ENCODE measurements around the gene MIS18BP1.
"Not testable (repeated sequence)": the region's sequence is repeated elsewhere in the genome, so short reads cannot be mapped to it uniquely, and the experiment has no call there.

The MIS18BP1 gene

GRCh38 chr14:45253070-45253753 lies at the start of gene MIS18BP1:
TSS of gene MIS18BP1 (minus strand) at chr14:45253202. CDS start at chr14:45247286, 5,916 bp downstream.
- peak; percentile 92 to 94 for DNase-seq

- no peak for DNase-seq
Measured at GRCh38 chr14:45298423-45299117, 45.6 kb upstream of the MIS18BP1 start.

DNA sequence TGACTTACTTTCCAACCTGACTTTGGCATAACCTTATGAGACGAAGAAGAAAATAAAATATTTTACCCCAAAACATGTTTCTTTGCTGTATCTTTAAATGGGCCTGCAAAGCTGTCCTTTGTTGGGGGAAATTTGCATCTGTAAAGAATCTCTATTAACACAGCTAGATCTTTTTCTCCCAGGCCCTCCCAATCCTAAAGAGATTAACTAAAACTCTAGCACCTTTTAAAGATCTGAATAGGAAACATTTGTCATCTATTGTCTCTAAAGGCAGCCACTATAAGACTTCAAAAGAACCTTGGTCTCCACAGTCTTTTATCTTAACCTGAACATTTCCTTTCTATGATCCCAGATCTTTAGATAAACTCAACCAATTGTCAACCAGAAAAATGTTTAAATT lies 41.8 kb upstream of the MIS18BP1 start:
- DNase-seq = not testable (repeated sequence)

- no peak for DNase-seq
Measured at GRCh38 chr14:45290547-45290946, 37.5 kb upstream of the MIS18BP1 start.

DNA sequence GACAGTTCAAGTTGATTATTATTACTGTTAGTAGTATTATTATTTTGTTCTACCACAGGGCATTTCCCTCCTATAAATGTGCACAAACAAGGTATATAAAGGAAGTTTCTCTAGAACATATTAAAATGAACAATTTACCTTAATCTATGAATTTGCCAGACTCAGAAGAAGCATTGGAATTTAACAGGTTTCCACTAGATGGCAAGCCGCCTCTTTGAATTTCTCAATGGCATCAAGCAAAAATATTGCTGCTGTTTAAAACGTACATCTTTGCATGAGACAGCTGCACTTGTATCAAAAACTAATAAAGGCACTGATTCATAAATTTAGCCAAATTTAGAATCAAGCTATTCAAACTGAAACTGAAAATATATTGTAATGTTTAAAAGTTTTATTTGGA lies 34.6 kb upstream of the MIS18BP1 start:
- DNase-seq = no peak

GRCh38 chr14:45284802-45285201 lies 31.8 kb upstream of the MIS18BP1 start:
- DNase-seq = no peak

DNA sequence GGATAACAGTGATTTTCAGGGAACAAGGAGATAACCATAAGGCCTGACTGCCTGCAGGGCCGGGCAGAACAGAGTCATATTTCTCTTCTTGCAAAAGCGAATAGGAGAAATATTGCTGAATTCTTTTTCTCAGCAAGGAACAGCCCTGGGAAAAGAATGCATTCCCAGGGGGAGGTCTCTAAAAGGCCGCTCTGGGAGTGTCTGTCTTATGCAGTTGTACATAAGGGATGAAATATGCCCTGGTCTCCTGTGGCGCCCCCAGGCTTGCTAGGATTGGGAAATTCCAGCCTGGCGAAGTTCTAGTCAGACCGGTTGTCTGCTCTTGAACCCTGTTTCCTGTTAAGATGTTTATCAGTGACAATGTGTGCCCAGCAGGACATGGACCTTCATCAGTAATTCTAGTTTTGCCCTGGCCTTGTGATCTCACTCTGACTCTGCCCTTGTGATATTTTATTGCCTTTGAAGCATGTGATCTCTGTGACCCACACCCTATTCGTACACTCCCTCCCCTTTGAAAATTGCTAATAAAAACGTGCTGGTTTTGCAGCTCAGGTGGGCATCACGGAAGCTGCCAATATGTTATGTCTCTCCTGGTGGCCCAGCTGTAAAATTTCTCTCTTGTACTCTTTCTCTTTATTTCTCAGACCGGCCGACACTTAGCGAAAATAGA lies 28.9 kb upstream of the MIS18BP1 start:
- DNase-seq = not testable (repeated sequence)

GRCh38 chr14:45271858-45272537 lies 19.0 kb upstream of the MIS18BP1 start:
- no peak for DNase-seq

DNA sequence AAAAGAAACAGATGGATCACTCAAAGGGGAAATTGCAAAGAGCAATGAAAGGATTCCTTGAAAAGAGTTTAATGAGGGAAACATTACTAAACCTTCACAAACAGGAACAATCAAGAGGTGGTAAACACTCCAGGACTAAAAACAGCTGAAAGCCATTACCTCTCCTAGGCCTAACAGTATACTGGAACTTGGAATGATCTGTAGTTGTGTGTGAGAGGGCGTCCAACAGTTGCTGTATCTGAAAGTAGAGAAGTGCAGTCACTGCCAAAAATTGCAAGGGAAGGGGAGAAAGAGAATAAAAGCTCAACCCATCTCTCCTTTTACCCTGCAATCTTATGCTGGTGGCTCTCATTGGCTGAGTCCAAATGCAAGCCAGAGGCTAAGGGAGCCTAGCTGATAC lies 17.0 kb upstream of the MIS18BP1 start:
- DNase-seq = no peak

DNA sequence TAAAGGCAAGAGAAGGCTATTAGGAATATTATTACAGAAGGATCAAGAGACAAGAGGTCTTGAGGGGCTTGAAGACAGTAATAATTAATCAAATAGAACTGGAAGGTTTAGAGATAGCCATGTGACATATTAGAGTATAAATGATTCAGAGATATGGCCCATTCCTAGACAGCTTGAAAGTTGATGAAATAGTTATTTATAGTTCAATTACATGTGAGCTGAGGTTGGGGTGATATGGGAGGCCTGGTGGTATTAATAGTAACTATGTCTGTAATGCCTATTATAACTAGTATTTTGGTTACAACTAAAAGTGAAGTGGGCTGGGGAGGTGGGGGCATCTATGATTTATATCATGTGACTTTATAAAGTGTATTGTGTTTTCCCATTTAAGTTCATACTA lies 14.1 kb upstream of the MIS18BP1 start:
- DNase-seq = no peak

GRCh38 chr14:45262637-45263036 lies 9.6 kb upstream of the MIS18BP1 start:
- DNase-seq = no peak

GRCh38 chr14:45261209-45261608 lies 8.2 kb upstream of the MIS18BP1 start:
- no peak for DNase-seq

GRCh38 chr14:45258805-45259204 lies 5.8 kb upstream of the MIS18BP1 start:
- no peak for DNase-seq

GRCh38 chr14:45258073-45258472 lies 5.1 kb upstream of the MIS18BP1 start:
- no peak for DNase-seq

DNA sequence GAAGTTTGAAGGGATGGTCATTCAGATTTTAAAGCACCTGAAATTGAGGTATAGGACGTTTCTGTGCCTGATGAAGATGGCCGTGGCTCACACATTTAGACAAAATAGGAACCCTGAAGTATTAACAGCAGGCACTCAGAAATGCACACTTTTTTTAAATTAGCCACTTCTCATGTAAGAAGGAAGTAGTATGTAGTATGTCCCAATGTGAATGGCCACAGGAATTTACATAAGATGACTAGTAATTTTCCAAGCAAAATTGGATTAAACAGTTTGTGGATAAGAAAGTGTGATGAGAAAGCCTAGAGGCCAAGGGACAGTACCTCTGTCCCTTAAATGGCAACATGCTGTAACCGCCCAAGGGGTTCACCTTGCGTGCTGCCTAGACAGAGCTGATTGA lies 1.8 kb upstream of the MIS18BP1 start:
- no peak for DNase-seq

- DNase-seq = peak; percentile 12
Measured at GRCh38 chr14:45253754-45254310, 830 bp upstream of the MIS18BP1 start.

- DNase-seq = peak; percentile 22 to 35
Measured at GRCh38 chr14:45252366-45253069, 484 bp downstream of the MIS18BP1 start.

DNA sequence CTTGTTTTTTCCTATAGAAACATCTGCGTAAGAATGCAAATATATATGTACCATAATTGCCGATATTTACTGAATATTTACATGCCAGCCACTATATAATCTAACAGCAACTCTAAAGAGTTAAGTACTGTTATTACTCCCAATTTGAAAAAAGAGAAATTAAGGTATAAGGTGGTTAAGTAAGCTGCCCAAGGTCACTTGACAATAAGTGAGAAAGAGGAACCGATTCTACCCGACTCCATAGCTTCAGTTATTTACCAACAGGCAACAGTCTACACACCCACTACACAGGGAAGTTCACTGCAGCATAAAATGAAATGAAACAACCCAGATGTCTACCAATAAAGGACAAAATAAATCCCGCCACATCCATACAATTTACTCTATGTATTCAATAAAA lies 1.1 kb downstream of the MIS18BP1 start:
- DNase-seq = no peak

GRCh38 chr14:45249856-45250575 lies 3.0 kb downstream of the MIS18BP1 start:
- DNase-seq = no peak

DNA sequence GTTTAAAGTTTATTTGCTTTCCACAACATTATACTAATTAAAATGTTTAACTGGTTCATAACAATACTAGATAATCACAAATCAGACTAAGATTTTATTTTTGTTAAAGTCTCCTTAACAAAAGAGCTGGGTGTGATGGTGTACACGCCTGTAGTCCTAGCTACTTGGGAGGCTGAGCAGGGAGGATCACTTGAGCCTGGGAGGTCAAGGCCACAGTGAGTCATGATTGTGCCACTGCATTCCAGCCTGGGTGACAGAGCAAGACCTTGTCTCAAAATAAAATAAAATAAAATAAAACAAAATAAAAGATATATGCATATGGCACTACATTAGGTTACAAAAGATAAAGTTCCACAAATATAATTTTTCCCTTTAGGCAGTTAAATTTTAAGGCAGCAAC lies 5.6 kb downstream of the MIS18BP1 start:
- no peak for DNase-seq

DNA sequence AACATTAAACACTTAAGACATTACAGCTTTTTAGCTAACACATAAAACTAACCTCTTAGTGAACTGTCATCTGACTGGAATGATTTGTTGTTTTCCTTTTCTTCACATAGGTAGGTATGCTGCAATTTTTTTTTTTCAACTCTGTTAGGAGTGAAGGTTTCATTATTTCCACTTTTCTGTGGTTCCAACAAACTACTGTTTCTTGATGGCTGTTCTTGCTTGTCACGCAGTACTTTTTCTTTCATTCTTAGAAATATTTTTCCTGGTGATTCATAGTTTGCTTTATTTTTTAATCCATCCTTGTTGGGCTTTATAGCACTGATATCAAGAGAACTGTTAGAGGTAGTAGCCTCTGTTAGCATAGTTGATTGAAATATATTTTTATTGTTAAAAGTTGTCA lies 6.3 kb downstream of the MIS18BP1 start:
- no peak for DNase-seq

GRCh38 chr14:45246151-45246550 lies 6.9 kb downstream of the MIS18BP1 start:
- DNase-seq = no peak
